Mesothelial cell of epicardium (in vitro differentiated cells): ENCODE data around the gene NR3C1. TPM values are rescaled to one million over a fixed set of nuclear protein-coding genes. Genes with fewer than 3 reads are reported as not detected.

ENCODE experiments used
- DNase-seq, 2 experiments: peaks; one replicate each; pipeline ENCODE4 v3.0.0; 2021; ENCODE audit warnings: low spot score in 2 of 2; ENCODE audit not compliant: unreplicated experiment in 2 of 2
- H3K27ac Mint-ChIP-seq: 2 replicates; pipeline ENCODE4 v1.8.0; 2021; ENCODE audit warnings: mixed read lengths
- H3K27me3 Mint-ChIP-seq: 2 replicates; pipeline ENCODE4 v1.8.0; 2021; ENCODE audit warnings: low read depth, mixed read lengths
- H3K36me3 Mint-ChIP-seq: 2 replicates; pipeline ENCODE4 v1.8.0; 2021; ENCODE audit warnings: mixed read lengths
- H3K4me1 Mint-ChIP-seq: 2 replicates; pipeline ENCODE4 v1.8.0; 2021; ENCODE audit warnings: mixed read lengths
- H3K4me3 Mint-ChIP-seq: 2 replicates; pipeline ENCODE4 v1.8.0; 2021; ENCODE audit warnings: mild to moderate bottlenecking, moderate library complexity, mixed read lengths
- H3K9me3 Mint-ChIP-seq: 2 replicates; pipeline ENCODE4 v1.8.0; 2021; ENCODE audit warnings: mixed read lengths
- CTCF ChIP-seq: fragments of 200-600 bp; sonication (generic); IDR thresholded peaks from one replicate; pipeline ENCODE4 v1.5.0; 2021; ENCODE audit warnings: antibody characterized with exemption; ENCODE audit not compliant: unreplicated experiment
- total RNA-seq: library from RNA; stranded (reverse); gene quantifications from 3 replicates; pipeline ENCODE4 v1.2.1, GENCODE V29; 2021

Gene NR3C1
- total RNA-seq, 1 donor from 2014 or later, result 29.2 TPM

GRCh38 chr5:143297756-143298155 lies 105.7 kb downstream of the NR3C1 start:
- H3K27ac Mint-ChIP-seq, result no peak overlapping the region
- DNase-seq, result no peak
- TF ChIP-seq CTCF, result no peak
- no peaks in the 10 kb centered on the region for H3K27me3 Mint-ChIP-seq
- H3K36me3 Mint-ChIP-seq, result peaks cover 15% of the 10 kb centered on the region
- H3K9me3 Mint-ChIP-seq, result no peaks in the 10 kb centered on the region
- no peak overlapping the region for H3K4me3 Mint-ChIP-seq
- H3K4me1 Mint-ChIP-seq, result no peaks in the 10 kb centered on the region

DNA sequence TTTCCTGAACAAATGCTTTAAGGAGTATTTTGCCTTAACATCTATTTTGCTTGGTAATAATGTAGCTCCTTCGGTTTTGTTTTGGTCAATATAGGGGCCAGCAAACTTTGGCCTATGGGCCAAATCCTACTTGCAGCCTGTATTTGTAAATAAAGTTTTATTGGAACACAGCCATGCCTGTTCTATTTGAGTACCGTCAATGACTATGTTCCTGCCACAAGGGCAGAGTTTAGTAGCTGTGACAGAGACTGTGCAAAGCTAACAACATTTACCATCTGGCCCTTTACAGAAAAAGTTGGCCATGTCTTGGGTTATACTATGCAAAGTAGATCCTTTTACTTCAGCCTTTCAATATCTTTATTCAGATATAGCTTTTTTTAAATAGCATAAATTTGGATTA lies 113.4 kb downstream of the NR3C1 start:
- Mint-ChIP-seq H3K4me3 (no peak overlapping the region), H3K4me1 (no peaks in the 10 kb centered on the region), H3K27me3 (no peaks in the 10 kb centered on the region), H3K36me3 (peaks cover 35% of the 10 kb centered on the region), H3K27ac (no peak overlapping the region), H3K9me3 (peaks cover 3% of the 10 kb centered on the region)
- TF ChIP-seq CTCF, result no peak
- DNase-seq, result no peak

DNA sequence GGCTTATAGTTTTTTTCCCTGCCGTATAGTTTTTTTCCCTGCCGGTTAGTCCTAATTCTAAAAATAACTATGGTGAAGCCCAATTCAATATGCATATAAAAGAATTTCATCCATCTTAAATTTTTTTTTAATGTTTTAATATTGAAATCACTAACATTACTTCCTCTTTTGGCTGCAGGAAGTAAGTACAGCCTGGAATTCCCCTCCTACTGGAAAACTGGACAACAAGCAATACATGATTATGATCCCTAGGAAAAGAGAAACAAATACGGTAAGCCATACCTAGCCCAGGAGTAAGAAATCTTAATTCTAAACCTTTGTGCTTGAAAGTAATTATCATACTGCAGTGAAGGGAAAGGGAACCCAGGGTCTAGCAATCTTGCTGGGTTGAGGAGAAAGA lies 119.0 kb downstream of the NR3C1 start:
- no peak overlapping the region for H3K4me3 Mint-ChIP-seq
- DNase-seq, result no peak
- peaks cover 4% of the 10 kb centered on the region for H3K4me1 Mint-ChIP-seq
- peaks cover 7% of the 10 kb centered on the region for H3K9me3 Mint-ChIP-seq
- H3K27ac Mint-ChIP-seq, result no peak overlapping the region
- H3K36me3 Mint-ChIP-seq, result peaks cover 30% of the 10 kb centered on the region
- no peak for TF ChIP-seq CTCF
- H3K27me3 Mint-ChIP-seq, result no peaks in the 10 kb centered on the region

- DNase-seq, result no peak
- peaks cover 30% of the 10 kb centered on the region for H3K36me3 Mint-ChIP-seq
- TF ChIP-seq CTCF, result no peak
- H3K27ac Mint-ChIP-seq, result no peak overlapping the region
- H3K4me3 Mint-ChIP-seq, result no peak overlapping the region
- H3K27me3 Mint-ChIP-seq, result no peaks in the 10 kb centered on the region
- H3K4me1 Mint-ChIP-seq, result peaks cover 4% of the 10 kb centered on the region
- H3K9me3 Mint-ChIP-seq, result peaks cover 7% of the 10 kb centered on the region
Observed at GRCh38 chr5:143284002-143284401, 119.5 kb downstream of the NR3C1 start.

- TF ChIP-seq CTCF, result no peak
- Mint-ChIP-seq H3K36me3 (peaks cover 25% of the 10 kb centered on the region), H3K9me3 (peaks cover 7% of the 10 kb centered on the region), H3K27me3 (no peaks in the 10 kb centered on the region), H3K4me3 (no peak overlapping the region), H3K27ac (no peak overlapping the region), H3K4me1 (peaks cover 4% of the 10 kb centered on the region)
- no peak for DNase-seq
Observed at GRCh38 chr5:143281226-143281625, 122.3 kb downstream of the NR3C1 start.

GRCh38 chr5:143279698-143280097 lies 123.8 kb downstream of the NR3C1 start:
- no peaks in the 10 kb centered on the region for H3K27me3 Mint-ChIP-seq
- H3K4me3 Mint-ChIP-seq, result no peak overlapping the region
- no peak for TF ChIP-seq CTCF
- H3K36me3 Mint-ChIP-seq, result peaks cover 20% of the 10 kb centered on the region
- no peak for DNase-seq
- peaks cover 7% of the 10 kb centered on the region for H3K9me3 Mint-ChIP-seq
- H3K4me1 Mint-ChIP-seq, result peaks cover 4% of the 10 kb centered on the region
- H3K27ac Mint-ChIP-seq, result no peak overlapping the region
